Measurements from ENCODE around the gene CR1.
"Not testable (repeated sequence)": the region's sequence is repeated elsewhere in the genome, so short reads cannot be mapped to it uniquely, and the experiment has no call there.

The CR1 gene

GRCh38 chr1:207644166-207644851 lies 148.4 kb downstream of the CR1 start:
- DNase-seq (ENCODE audit: low read depth in 2 of 2) = no peak

- DNase-seq (ENCODE audit: low read depth in 2 of 2) = peak; percentile 38 to 68
Measured at GRCh38 chr1:207644852-207645634, 149.1 kb downstream of the CR1 start, which contains the start of gene CR1L. TSS of gene CR1L (plus strand) at chr1:207645133. CDS start at chr1:207645234, 101 bp downstream.

DNA sequence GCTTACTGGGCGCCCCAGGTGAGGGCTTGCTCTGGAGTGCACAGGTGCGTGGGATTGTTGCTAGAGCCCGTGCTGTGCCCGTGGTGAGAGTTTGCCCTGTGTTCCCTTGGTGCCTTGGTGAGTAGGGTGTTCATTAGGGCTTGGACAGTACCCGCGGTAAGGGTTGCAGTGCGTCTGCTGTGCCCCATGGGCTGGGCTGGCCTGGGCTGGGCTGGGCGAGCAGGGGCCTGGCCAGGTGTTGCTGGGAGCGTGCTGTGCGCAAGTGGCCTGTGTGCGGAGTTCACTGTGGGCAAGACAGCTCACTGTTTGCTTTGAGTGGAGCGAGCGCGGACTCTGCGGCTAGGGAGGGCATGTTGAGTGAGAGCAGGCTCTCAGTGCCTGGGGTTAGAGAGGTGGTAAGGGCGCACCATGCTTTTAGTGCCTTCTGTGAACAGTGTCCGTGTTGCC lies 149.7 kb downstream of the CR1 start:
- no peak for DNase-seq (ENCODE audit: low read depth in 2 of 2)

GRCh38 chr1:207646171-207646570 lies 150.2 kb downstream of the CR1 start:
- no peak for DNase-seq (ENCODE audit: low read depth in 2 of 2)

DNA sequence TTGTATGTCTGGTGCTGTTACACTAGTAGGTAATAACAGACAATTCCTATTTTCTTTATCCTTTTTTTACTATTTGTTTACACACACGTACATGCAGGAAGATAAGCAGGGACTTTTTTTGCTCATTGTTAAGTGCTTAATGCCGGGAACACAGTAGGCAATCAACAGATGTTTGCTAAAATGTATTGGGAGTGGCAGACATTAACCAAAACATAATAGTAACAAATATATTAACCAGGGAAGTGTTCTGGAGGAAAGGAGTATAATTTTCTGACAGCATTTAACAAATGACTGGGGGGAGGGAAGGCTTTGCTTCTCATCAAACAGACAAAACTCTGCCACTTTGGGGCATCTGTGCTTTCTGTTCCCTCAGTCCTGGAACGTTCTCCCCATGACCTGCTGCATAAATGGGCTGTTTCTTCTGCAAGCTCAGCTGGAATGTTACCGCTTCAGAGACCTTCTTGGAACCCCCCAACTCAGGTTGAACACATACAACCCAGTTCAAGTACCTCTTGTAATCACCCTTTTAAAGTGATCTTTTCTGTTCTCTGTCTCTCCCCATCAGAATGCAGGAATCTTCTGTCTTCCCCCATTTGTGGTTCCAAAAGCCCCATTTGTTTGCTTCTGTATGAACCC lies 151.1 kb downstream of the CR1 start:
- DNase-seq (ENCODE audit: low read depth in 2 of 2) = no peak

DNA sequence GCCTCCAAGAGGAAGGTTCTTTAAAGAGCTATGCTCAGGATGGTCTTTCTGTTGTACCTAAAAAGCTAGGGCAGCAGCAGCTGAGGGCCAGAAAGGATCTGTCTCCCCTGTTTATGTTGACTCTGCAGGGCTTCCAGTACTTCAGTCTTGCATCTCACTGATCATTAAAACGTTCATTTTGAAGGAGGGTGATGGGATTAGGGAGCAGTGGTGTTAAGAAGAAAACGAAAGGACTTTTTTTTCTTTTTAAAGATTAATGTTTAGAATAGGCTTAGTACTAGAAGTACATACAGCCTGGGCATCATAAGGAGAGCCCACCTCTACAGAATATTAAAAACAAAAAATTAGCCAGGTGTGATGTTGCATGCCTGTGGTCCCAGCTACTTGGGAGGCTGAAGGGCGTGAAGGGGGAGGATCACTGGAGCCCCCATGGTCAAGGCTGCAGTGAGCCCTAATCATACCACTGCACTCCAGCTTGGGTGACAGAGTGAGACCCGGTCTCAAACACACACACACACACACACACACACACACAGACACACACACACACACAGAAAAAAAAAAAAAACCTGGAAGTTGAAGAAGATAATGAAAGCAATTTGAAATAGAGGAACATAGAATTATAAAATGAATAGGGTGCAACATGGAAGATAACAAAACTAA lies 151.8 kb downstream of the CR1 start:
- DNase-seq (ENCODE audit: low read depth in 2 of 2) = no peak

- DNase-seq (ENCODE audit: low read depth in 2 of 2) = no peak
Measured at GRCh38 chr1:207648334-207649209, 152.6 kb downstream of the CR1 start.

DNA sequence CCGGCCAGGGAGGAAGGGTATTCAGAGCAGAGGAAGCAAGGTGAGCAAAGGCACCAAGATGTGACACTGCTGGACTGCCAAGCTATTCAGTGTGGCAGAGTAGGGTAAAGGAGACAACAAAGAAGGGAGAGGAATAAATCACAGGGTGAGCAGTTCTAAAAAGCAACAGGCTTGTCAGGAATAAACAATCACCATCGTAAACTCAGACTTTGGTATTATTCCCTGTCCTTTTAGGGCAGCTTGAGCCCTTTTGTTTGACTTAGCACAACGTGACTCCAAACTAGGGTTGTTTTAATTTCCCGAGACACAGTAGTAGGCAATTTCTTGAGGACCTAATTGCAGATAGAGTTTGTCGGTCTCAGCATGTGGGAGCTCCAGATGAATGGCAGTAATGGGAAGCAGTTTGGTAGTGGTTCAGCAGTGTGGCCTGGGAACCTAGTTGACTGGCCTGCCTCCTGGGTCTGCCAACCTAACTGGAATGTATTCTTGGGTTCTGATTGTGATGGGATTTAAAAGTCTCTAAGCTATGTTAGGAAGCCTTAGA lies 153.3 kb downstream of the CR1 start:
- no peak for DNase-seq (ENCODE audit: low read depth in 2 of 2)

- no peak for DNase-seq (ENCODE audit: low read depth in 2 of 2)
Measured at GRCh38 chr1:207649865-207650580, 154.1 kb downstream of the CR1 start.

- DNase-seq (ENCODE audit: low read depth in 2 of 2) = no peak
Measured at GRCh38 chr1:207651583-207651982, 155.6 kb downstream of the CR1 start.

GRCh38 chr1:207654320-207654719 lies 158.4 kb downstream of the CR1 start:
- no peak for DNase-seq (ENCODE audit: low read depth in 2 of 2)

GRCh38 chr1:207658408-207658807 lies 162.5 kb downstream of the CR1 start:
- no peak for DNase-seq (ENCODE audit: low read depth in 2 of 2)

DNA sequence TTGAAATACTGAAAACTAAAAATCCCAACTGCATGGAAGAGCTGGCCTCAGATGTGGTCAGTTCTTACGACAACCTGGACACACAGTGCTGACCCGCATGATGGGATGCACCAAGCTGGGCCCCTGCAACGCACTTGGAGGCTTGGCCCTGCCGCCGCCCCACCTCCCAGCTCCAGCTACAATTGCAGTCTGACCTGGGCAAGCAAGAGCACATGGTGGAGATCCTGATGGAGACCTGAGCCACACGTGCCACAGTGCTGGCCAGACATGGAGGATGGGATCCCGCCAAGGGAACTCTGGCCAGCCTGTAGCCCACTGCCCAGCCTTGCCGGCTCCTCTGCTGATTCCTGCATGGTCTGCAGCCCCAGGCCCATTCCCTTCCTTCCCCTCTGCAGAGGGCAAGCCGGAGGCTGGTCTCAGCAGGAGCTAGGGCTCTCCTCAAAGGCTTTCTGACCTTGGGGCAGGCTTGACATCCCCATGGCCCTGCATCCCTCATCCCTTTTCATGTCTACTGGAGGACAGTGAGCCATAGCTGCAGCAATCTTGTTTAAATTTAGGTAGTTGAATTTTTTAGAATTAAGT lies 163.0 kb downstream of the CR1 start:
- no peak for DNase-seq (ENCODE audit: low read depth in 2 of 2)

DNA sequence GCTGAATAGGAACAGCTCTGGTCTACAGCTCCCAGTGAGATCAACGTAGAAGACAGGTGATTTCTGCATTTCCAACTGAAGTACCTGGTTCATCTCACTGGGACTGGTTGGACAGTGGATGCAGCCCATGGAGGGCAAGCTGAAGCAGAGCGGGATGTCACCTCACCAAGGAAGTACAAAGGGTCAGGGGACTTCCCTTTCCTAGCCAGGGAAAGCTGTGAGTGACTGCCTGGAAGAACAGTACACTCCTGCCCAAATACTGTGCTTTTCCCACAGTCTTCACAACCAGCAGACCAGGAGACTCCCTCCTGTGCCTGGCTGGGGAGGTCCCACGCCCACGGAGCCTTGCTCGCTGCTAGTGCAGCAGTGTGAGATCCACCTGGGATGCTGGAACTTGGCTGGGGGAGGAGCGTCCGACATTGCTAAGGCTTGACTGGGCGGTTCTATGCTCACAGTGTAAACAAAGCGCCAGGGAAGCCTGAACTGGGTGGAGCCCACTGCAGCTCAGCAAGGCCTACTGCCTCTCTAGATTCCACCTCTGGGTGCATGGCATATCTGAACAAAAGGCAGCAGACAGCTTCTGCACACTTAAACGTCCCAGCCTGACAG lies 163.7 kb downstream of the CR1 start:
- no peak for DNase-seq (ENCODE audit: low read depth in 2 of 2)

GRCh38 chr1:207661420-207661819 lies 165.5 kb downstream of the CR1 start:
- not testable (repeated sequence) for DNase-seq (ENCODE audit: low read depth in 2 of 2)

DNA sequence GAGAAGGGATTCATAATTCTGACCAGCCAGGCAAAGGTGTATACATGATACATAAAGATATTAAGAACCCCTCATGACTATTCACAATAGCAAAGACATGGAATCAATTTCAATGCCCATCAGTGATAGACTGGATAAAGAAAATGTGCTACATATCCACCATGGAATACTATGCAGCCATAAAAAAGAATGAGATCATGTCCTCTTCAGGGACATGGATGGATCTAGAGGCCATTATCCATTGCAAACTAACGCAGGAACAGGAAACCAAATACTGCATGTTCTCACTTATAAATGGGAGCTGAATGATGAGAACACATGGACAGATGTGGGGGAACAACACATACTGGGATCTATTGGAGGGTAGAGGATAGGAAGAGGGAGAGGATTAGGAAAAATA lies 170.4 kb downstream of the CR1 start:
- no peak for DNase-seq (ENCODE audit: low read depth in 2 of 2)

DNA sequence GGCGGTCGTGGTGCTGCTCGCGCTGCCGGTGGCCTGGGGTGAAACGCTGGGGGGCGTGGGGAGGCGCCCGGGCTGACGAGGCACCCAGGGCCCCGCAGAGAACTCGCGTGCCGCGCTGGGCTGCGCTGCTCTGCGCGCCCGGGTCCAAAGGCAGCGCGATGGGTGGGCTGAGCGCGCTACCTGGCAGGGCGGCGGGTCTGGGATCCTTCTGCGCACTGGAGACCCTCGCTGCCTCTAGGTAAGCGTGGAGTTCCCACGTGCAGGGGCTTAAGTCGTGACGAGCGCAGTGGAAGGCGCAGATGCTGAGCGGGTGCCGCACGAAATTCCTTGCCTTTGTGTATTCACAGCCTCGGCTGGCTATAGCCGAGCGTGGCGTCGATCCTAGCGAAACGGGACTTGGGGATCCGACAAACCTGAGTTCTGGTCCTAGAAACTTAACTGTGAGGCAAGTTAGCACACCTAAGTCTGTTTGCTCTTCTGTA lies 173.6 kb downstream of the CR1 start:
- no peak for DNase-seq (ENCODE audit: low read depth in 2 of 2)

DNA sequence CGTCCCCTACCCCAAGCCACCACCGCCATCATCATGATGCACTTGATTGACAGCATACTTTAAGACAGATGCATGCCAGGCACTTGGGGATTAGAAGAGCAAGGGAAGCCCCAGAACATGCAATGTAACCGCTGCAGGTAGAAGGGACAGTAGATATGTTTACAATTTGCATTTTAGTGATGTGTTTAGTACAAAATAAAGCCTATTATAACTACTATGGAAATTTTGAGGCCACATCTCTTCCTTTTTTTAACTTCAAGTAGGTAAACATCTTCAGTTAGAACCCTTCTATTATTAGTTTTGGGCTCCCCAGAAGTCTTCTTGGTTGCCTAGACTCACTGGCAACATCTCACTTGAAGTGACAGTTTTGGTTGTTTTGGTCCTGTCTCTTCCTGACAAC lies 174.2 kb downstream of the CR1 start:
- no peak for DNase-seq (ENCODE audit: low read depth in 2 of 2)

DNA sequence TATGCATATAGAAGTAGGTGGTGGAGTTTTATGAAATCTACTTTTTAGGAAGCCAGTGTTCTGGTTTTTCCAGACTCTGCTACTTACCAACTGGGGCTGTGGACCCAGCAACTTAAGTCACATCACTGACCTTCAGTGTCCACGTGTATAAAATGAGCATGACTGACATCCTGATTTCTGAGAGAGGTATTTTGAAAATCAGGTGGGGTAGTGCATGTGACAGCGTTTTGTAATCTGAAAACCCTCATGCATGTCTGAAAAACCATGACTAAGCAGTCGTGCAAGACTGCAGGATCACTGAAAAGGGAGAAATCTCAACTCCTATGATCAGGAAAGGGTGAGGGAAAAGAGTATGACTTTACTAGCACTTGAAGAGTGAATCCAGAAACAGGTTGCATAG lies 175.0 kb downstream of the CR1 start:
- no peak for DNase-seq (ENCODE audit: low read depth in 2 of 2)

Measured in activated CD4-positive, alpha-beta T cell treated with anti-CD3 and anti-CD28 coated beads for 24 hours (primary cell).